HG02884 (cell line): ENCODE data around the gene RNF175.
A peak's percentile ranks its signal among the peaks of the same experiment; 100 is the strongest.

Experiments used
- ATAC-seq: cut with Tn5 transposase; IDR thresholded peaks from one replicate; pipeline ENCODE4 v1.9.1; 2021; ENCODE audit warnings: mild to moderate bottlenecking, moderate library complexity; ENCODE audit not compliant: unreplicated experiment

RNF175 gene

DNA sequence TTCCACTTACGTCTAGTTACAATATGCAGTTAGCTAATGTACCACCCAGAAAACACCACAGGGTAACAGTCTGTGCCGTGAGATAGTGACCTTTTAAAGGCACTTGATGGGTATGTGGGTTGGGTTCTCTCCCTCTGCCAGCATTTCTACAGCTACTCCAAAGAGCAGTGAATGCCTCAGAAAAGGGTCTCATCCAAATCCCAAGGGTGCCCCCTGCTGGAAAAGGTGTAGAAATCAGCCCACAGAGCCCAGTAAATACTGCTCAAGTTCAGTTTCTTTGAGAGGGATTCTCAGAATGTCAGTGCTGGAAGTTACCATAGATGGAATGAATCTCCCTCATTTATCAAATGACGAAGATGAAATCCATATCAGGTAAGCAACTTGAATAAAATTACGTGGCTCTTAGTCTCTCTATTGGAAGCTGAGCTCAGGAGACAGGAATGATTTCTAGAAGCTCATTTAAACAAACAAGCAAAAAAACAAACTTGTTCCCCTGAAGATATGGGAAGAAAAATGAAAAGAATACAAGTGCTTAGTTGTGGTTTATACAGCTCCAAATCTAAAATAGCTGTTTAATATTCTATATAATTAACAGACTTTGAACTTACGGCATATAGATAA is 9.5 kb downstream of the RNF175 start:
- ATAC-seq, result peak; percentile 90

DNA sequence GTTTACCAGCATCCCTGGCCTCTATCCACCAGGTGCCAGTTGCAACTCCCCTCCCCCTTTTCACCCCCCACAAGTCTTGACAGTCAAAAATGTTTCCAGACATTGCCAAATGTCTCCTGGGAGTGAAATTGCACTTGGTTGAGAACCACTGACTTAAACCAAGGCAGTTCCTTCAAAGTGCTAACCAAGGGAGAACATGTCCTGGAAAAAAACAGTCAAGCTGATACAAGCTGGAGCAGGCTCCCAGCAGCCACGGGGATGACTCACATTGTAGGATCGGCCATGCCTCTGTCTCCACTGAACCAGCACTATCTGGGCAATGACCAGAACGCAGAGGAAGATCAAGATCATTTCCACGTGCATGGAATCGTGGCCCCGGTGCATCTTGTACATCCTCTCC is 11.4 kb downstream of the RNF175 start:
- no peak for ATAC-seq

DNA sequence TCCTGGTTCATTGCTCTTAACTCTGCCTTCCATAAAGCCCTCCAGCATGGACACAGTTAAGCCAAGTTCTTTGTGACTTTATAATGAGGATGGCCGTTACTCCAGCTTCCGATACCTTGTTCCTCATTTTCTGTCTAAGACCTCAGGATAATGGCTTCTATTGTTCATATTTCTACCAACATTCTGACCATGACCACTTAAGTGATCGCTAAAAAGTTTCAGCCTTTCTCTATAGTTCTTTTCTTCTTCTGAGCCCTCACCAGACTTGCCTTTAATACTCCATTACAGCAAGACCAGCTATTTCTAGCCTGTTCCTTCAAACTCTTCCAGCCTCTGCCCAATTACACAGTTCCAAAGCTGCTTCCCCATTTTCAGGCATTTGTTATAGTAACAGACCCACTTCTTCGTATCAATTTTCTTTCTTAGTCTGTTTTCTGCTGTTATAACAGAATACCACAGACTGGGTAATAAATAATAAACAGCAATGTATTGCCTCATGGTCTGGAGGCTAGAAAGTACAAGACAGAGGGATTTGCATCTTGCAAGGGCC is 12.3 kb downstream of the RNF175 start:
- no peak for ATAC-seq

GRCh38 chr4:153745651-153746050 is 14.2 kb downstream of the RNF175 start:
- ATAC-seq, result no peak

- no peak for ATAC-seq
Measured at GRCh38 chr4:153741541-153741940, 18.3 kb downstream of the RNF175 start.

DNA sequence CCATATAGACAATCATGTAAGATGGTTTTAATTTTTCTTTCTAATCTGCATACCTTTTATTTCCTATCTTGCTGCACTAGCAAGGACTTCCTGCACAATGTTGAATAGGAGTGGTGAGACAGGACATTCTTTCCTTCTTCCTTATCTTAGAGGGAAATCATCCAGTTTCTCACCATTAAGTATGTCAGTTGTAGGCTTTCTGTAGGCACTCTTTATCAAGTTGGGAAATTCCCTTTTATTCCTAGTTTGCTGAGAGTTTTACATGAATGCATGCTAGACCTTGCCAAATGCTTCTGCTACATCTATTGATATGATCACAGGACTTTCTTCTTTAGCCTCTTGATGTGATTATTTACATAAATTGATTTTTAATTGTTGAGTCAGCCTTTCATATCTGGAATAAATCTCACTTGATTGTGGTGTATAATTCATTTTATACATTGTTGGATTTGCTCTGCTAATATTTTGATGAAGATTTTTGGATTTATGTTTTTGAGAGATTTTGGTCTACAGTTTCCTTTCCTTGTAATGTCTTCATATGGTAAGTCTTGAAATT is 23.8 kb downstream of the RNF175 start:
- ATAC-seq, result no peak

DNA sequence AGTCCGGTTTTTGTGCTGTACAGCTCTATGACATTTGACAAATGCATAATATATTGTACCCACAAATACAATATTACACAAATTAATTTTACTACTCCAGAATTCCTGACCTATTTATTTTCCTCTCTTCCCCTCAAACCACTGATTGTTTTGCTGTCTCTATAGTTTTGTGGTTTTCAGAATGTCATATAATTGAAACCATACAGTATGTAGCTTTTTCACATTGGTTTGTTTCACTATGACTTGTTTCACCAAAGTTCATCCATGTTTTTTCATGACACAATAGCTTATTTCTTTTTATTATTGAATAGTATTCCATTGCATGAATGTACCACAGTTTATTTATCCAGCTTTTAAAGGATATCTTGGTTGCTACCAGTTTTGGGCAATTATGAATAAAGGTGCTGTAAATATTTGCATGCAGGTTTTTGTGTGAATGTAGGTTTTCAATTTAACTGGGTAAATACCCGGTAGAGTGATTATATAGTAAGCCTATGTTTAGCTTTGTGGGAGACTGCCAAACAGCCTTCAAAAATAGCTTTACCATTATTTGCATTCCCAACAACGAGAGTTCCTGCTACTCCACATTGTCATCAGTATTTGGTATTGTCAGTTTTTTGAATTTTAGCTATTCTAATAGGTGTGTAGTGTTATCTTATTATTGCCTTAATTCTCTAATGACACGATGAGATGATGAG is 25.9 kb downstream of the RNF175 start:
- ATAC-seq, result peak; percentile 73

DNA sequence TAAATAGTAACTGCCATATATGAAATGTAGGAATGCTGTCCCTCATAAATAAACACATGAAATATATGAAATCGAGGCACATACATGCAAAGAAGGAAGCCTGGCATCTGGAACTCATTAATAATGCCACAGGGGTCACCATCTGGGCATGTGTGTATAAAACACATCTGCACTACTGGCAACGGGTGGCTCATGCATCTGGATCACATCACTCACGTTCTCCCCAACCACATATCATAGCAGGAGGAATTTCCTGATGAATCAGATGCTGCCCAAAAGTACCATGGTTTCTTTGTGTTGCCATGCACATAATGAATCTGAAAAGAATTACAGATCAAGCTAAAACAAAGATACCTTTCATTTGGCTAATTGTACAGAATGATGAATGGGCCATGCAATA is 28.6 kb downstream of the RNF175 start:
- no peak for ATAC-seq

DNA sequence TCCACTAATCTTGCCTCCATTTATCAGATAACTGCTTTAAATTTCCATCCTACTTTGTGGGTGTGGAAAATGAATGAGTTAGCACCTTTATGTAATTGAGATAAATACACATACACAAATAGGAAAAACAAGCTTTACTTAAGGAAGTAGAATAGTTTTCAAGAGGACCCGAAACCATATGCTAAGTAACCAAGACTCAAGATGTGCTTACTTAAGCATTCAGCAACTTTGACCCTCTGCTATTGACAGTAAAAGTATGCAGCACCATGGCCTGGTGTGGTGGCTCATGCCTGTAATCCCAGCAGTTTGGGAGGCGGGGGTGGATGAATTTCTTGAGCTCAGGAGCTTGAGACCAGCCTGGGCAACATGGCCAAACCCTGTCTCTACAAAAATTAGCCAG is 29.9 kb downstream of the RNF175 start:
- no peak for ATAC-seq

- no peak for ATAC-seq
Measured at GRCh38 chr4:153728660-153729059, 31.2 kb downstream of the RNF175 start.

DNA sequence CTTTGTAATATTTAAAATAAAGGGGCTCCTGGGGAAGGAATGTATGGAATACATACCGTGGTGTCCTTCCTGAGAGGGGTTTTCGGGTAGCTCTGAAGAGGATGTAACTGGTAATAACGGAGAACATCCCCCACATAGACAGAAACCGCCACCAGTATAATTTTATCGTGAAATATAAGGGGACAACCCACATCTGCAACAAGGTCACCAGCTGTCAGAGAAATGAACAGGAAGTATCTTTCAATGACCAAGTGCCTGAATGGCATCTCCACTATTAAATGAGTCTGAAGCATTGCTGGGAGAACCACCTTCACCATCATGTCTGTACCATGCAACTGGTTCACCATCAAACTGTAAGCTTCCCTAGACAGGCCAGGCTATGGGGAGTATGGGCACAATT is 31.7 kb downstream of the RNF175 start:
- no peak for ATAC-seq

DNA sequence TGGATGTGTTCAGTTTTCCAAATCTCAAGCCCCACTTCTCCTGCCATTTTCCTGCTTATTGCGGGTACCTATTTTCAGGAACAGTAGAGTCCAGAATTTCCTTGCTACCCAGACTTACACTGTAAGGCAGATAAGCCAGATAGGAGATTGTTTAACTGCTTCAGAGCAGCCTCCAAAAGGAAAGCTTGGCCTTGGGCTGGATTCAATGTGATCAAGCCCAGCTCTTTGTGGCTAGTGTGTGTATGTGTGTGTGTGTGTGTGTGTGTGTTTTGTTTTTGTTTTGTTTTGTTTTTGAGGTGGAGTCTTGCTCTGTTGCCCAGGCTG is 34.0 kb downstream of the RNF175 start:
- ATAC-seq, result no peak

GRCh38 chr4:153725136-153725830 is 34.5 kb downstream of the RNF175 start:
- ATAC-seq, result no peak

- no peak for ATAC-seq
Measured at GRCh38 chr4:153724606-153725005, 35.2 kb downstream of the RNF175 start.

DNA sequence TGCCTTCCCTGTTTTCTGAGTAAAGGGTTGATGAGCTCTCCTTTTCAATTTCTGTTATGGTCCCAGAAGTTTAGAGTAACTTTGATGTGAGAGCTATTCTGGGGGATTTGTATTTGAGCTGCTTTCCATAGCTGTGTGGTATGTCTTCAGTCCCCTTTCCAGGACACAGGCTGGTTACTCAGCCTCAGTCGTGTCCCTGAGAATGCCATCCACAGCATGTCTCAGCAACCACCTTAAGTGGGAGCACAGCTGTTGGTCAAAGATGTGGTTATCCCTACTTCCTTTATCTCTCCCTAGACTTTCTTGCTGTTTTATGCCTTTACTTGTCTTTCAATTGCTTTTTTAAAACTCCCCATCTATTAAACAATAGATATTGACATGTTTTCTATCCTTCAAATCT is 37.8 kb downstream of the RNF175 start:
- no peak for ATAC-seq

- no peak for ATAC-seq
Measured at GRCh38 chr4:153713866-153714646, 45.8 kb downstream of the RNF175 start.

DNA sequence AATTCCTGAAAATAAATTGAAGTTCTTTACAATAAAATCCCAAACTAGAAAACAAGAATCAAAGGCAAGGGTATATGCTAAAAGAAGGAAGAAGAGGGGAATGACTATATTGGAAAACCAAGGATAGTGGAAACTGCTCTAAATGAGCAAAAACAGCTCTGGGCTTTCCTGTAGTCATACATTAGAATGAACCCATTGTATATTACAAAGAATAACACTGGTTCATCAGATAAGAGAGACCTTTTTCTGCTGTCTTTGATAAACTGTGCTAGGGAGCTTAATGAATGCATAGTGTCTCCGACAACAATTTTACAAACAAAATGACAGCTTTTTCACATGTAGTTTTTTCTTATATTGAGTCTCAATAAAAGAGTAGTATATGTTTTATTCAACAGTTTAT is 49.1 kb downstream of the RNF175 start:
- no peak for ATAC-seq

- ATAC-seq, result peak; percentile 19
Measured at GRCh38 chr4:153706519-153706918, 53.3 kb downstream of the RNF175 start.

GRCh38 chr4:153705743-153706468 is 53.9 kb downstream of the RNF175 start:
- peak; percentile 73 for ATAC-seq

GRCh38 chr4:153704522-153704921 is 55.3 kb downstream of the RNF175 start:
- ATAC-seq, result no peak
